IPS-18c (cell line): Measurements from ENCODE around the gene RSPRY1.

Source experiments
- H3K4me3 ChIP-seq: 2 replicates; pipeline ENCODE4 v1.7.0; 2013; ENCODE audit warnings: low read depth, mild to moderate bottlenecking, low read length, moderate library complexity; ENCODE audit not compliant: insufficient read depth
- H3K9me3 ChIP-seq: one replicate; pipeline ENCODE4 v1.6.1; 2013; ENCODE audit warnings: mild to moderate bottlenecking, low read length, moderate library complexity; ENCODE audit not compliant: control insufficient read depth, insufficient read depth

RSPRY1 gene

GRCh38 chr16:57149391-57149790, 36.7 kb upstream of the RSPRY1 start:
- no peaks in the 10 kb centered on the region for H3K9me3 ChIP-seq
- H3K4me3 ChIP-seq, result no peak overlapping the region

DNA sequence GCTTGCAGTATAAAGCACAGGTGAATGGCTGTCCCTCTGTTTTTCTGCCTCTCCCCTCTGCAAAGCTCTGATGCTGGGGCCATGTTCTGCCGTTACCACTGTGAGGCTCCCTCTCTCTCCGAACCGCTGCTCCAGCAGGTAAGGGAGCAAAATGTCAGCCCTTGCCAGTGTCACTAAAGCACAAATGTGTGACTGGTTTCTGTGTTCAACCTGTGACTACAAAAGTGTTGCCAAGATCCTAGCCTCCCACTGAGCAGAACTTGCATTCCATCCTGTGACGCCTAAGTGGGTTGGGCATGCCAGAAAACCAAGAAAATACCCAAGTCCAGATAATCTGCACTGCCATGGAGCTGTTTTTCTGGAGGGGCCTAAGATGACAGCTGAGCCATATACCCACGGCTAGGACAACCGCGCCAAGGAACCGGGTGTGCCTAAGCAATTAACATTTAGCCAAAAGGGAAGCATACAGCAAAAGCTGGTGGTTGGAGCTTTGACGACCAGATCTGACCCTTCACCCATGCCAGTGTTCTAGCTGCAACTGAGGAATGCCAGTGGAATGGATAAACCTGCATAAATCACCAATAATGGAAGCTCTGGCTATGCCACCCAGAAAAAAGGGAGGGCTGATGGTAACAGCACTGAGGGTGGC, 35.3 kb upstream of the RSPRY1 start:
- Histone ChIP-seq H3K9me3 (no peaks in the 10 kb centered on the region), H3K4me3 (no peak overlapping the region)

DNA sequence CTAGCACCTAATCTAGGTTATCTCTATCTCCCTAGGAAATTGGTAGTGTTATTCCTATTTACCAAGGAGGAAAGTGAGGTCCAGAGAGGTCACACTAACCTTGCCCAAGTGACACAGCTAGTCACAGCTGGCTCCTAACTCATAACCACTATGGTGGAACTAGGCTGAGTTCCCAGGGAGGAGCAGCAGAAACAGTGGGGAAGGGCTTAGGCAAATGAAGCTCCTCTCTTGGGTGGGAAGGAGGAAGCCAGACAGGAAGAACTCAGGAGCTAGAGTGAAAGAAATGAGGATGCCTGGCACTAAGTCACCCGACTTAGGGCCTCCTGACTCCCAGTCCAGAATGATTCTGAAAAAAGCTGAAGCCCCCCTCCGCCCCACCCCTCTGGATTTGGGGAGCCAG, 34.8 kb upstream of the RSPRY1 start:
- Histone ChIP-seq H3K4me3 (no peak overlapping the region), H3K9me3 (no peaks in the 10 kb centered on the region)

DNA sequence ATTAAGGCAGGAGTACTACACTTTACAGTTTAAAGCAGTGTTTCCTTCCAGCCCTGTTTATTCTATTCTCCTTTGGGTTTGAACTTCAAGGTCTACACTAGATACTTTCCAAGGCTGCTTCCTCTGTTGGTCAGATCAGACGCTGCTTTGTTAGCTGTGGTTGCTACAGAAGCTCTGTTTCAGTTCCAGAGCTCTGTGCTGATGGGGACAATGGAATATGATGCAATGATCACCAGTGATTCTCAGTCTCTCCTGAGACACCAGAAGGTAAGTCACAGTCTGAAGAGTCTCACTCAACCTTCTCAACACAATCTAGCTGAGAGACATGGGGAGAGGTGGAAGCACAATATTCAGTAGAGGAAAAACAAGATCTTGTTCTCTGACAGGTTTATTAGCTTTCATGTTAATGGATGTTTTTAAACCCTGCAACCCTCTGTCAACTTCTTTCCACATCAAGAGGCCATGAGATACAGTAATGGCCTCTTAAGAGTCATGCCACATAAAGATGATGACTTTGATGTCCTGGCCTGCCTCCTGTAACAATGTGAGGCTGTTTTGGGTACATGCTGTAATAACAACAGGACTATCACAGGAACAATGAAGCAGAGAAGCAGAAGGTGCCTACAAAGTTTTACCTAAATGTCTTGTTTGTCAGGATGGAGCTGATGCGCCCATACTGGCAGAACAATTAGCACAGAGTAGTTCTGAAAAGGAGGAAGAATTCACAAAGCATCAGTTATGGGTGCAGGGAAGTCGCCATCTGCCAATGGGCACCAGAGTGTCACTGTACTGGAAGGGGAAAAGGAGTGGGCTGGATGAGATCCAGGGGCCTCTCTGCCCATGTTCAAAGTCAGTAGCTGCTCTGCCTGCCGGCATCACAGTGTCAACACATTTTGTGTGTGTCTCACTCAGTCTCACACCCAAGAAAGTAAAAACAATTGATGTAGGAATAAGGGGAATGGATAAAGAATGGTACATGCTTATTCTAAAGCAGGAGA, 33.7 kb upstream of the RSPRY1 start:
- Histone ChIP-seq H3K4me3 (no peak overlapping the region), H3K9me3 (no peaks in the 10 kb centered on the region)

GRCh38 chr16:57153841-57154240, 32.3 kb upstream of the RSPRY1 start:
- no peaks in the 10 kb centered on the region for H3K9me3 ChIP-seq
- H3K4me3 ChIP-seq, result no peak overlapping the region

DNA sequence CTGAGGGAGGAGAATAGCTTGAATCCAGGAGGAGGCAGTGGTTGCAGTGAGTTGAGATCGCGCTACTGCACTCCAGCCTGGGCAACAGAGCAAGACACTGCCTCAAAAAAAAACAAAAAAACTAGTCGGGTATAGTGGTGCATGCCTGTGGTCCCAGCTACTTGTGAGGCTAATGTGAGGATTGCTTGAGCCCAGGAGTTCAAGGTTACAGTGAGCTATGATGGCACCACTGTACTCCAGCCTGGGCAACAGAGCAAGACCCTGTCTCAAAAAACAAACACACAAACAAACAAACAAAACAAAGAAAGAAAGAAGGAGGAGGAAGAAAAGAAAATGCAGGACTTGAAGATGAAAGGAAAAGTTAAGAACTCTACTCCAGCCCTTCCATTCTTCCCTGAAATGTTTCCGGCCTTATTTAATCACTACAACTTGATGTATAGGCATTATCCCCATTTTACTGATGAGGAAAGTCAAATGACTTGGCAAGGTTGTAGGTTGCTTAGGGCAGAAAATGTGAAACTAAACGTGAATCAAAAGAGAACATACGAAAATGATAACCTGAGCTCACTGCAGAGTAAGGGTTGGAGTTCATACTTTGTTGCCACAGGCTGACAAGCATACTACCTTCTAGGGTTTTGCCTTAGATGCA, 30.3 kb upstream of the RSPRY1 start:
- Histone ChIP-seq H3K4me3 (no peak overlapping the region), H3K9me3 (no peaks in the 10 kb centered on the region)

DNA sequence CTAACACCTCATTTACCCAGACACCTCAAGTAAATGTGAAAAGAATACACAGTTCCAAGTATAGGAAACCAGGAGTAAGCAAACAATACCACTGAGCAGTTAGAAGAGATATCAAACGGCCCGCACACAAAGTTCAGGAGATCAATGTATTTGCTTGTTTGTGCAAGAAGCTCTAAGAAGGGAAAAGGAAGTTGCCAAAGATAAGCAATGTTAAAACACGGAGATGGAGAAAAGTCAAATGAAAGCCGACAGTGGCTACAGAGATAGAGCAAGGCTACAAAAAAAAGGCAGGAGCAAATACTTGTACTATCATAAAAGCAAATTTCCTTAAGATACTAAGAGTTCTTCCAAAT, 29.8 kb upstream of the RSPRY1 start:
- Histone ChIP-seq H3K9me3 (no peaks in the 10 kb centered on the region), H3K4me3 (no peak overlapping the region)

- H3K4me3 ChIP-seq, result no peak overlapping the region
- H3K9me3 ChIP-seq, result no peaks in the 10 kb centered on the region
These were observed 28.6 kb upstream of the RSPRY1 start for GRCh38 chr16:57157533-57157932.

DNA sequence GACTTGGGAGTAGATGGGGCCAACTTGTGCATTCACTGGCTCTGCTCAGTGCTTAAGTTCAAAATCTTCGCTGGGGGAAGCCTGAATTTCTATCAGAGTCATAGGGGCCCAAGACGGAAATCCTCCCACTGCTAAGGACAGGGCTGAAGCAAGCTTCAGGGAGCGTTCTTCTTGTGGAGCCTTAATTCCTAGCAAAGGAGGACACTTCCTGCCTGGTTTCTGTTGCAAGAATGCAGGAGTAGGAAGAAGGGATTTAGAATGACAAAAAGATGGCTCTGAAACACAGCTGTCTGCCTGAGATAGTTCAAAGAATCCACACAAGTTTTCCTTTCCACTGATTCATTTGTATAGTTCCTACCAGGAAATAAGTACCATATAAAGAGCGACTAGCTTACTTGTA, 26.7 kb upstream of the RSPRY1 start:
- no peak overlapping the region for H3K4me3 ChIP-seq

DNA sequence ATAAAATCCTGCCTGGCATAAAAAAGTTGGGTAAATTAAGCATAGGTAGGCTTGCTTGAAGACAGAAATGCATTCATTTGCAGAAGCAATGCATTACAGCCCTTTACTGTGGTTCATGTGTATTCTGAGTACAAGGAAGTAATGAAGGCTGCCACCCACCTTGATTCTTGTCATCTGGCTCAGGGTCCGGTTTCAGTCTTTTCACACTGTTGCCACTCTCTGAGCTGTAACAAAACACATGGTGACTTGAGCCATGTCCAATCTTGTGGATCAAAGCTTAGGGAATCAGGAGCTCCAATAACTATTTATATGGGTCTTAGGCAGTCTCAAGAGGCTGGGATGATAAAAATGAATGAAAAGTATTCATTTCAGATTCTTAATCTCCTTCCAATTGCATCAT, 22.3 kb upstream of the RSPRY1 start:
- no peaks in the 10 kb centered on the region for H3K9me3 ChIP-seq

More for the DNA sequence above, 26.7 kb upstream of the RSPRY1 start:
- H3K9me3 ChIP-seq, result no peaks in the 10 kb centered on the region

DNA sequence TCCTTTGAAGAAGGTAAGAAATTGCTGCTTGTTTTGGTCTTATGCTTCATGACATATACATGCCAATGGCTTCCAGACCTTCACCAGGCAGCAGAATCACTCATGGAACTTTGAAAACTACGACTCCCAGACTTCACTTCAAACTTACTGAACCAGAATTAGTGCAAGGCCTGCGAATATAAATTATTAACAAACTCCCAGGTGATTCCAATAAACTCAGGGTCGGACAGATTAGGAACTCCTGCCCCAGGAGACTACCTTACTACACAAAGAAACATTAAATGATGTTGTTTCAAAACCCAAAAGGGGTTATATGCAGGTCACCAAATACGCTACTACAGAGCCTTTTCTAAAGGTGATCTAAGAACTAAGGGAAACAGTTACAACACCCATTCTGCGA, 20.6 kb upstream of the RSPRY1 start:
- no peaks in the 10 kb centered on the region for H3K9me3 ChIP-seq

More for the DNA sequence above, 22.3 kb upstream of the RSPRY1 start:
- no peak overlapping the region for H3K4me3 ChIP-seq

DNA sequence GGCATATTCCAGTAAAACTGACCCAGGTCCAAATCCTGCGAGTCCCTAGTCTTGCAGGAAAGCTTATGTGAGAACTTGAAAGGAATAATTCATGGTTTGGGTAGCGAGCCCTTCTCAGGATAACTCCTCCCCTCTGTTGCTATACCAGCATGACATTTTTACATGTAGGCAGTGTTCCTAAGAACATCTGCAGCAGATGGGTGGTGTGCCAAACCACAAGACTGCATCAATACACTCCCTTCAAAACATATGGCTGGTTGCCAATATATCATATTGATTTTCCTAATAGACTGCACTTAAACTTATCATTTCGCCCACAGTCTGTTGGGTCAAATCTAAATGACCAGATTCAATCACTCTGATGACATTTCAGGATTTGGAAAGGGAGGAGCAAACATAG, 20.2 kb upstream of the RSPRY1 start:
- Histone ChIP-seq H3K9me3 (no peaks in the 10 kb centered on the region), H3K4me3 (no peak overlapping the region)

More for the DNA sequence above, 20.6 kb upstream of the RSPRY1 start:
- no peak overlapping the region for H3K4me3 ChIP-seq

DNA sequence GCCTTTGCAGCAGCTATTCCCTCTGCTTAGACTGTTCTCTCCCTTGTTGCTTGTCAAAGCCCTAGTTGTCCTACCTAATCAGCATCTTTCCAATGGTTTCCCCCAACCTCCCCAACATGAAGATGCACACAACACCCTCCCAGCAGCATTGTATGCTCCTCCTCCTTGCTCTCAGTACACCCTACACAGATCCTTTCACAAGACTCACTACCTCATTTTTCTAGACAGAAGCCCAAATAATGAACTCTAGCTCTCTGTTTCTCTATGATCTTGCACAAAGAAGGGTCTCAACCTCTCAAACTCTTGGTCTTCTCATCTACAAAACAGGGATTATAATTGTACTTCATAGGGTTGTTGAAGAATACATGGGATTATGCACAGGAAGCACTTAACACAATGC, 19.7 kb upstream of the RSPRY1 start:
- Histone ChIP-seq H3K4me3 (no peak overlapping the region), H3K9me3 (no peaks in the 10 kb centered on the region)

DNA sequence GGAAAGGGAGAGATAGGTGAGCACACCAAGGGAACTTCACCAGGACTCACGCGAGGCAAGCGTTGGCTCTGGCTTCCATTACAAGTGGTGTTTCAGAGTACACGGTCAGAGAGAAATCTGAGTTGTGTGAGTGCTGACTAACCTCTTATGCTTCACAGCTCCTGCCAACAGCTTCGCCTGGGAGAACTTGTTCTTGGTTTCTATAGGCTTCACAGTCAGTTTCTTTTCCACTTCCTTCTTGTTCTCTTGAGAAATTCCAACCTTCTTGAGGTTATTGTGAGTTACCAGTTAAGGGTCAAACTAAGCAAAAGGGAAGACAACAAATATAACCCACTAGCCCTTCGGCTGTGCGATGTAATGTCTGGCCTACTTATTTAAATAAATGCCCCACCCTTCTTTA, 19.2 kb upstream of the RSPRY1 start:
- Histone ChIP-seq H3K9me3 (no peaks in the 10 kb centered on the region), H3K4me3 (no peak overlapping the region)

DNA sequence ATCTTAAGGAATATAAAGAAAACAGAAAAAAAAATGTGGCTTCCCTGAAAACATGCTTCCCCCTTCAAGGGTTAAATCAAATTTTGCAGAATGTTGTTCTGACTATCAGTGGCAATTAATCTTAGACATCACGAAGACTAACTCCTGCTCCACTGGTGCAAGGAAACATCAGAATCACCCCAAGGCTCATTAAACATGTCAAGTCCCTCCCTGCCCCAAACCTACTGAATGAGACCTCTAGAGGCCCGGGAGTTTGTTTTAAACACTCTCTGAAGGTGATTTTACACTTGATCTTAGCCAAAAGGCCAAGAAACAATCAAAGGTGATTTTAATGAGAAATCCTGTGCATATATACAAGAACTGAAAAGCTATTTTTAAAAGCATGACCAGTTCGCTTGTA, 18.6 kb upstream of the RSPRY1 start:
- Histone ChIP-seq H3K9me3 (no peaks in the 10 kb centered on the region), H3K4me3 (no peak overlapping the region)

DNA sequence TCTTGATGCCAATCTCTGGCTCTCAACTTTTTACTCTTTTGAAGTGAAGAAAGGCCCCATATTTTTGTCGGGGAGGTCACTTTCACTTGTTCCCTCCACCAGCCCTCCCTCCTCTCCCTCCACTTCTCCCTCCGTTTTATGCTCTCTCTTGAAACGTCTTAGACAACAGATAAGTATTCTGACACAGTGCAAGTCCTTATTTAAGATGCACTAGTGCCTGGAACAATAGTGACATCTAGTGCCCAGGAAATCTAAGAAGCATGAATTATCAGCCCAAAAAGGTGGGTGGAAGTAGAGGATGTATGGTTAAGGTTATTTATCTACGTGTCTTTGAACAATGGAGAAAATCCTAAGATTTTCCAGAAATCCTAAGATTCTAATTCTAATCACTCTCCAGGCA, 18.2 kb upstream of the RSPRY1 start:
- Histone ChIP-seq H3K9me3 (no peaks in the 10 kb centered on the region), H3K4me3 (no peak overlapping the region)

DNA sequence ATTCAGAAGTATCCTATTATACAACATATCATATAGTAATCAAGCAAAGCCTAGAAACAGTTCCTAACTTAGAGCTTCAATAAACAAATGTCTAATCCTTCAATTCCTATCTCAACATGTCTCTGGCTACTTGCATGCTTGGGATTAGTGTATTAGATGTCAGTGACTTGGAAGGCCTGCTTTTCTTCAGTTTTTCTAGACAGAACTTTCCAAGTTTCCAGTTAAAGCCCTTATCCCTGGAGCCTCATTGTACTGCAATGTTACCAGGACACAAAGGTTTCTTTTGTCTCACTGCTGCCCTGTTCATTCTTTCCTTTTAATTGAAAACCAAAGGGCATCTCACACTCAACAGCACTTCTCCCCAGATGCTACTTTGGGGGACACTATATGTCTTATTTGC, 16.8 kb upstream of the RSPRY1 start:
- H3K9me3 ChIP-seq, result no peaks in the 10 kb centered on the region
- no peak overlapping the region for H3K4me3 ChIP-seq

GRCh38 chr16:57172721-57173290, 13.3 kb upstream of the RSPRY1 start:
- Histone ChIP-seq H3K4me3 (no peak overlapping the region), H3K9me3 (no peaks in the 10 kb centered on the region)
